ENCODE results near the gene FOXN4. TPM values are rescaled to one million over a fixed set of nuclear protein-coding genes. Genes with fewer than 3 reads are reported as not detected.
A peak's percentile ranks its signal among the peaks of the same experiment; 100 is the strongest.

FOXN4 gene
- total and polyA plus RNA-seq, 10 donors, result 0.05 TPM; not detected in 9

DNA sequence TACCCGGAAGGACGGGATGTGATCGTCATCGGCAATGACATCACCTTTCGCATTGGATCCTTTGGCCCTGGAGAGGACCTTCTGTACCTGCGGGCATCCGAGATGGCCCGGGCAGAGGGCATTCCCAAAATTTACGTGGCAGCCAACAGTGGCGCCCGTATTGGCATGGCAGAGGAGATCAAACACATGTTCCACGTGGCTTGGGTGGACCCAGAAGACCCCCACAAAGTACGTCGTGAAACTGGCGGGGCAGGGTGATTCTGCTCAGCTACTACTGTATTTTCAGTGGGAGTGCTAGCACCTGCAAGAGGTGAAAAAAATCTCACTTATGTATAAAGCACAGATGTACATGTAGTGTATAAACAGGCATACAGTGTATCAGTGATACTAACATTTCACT, 62.9 kb downstream of the FOXN4 start:
- Histone ChIP-seq H3K27me3 (replicated peaks in 1 of 7) (no peaks in the 10 kb centered on the region), H3K4me1 (peaks cover 0 to 12% (median 0%) of the 10 kb centered on the region in 6 donors), H3K36me3 (peaks cover 0 to 94% (median 35%) of the 10 kb centered on the region in 6 donors), H3K27ac (no peak overlapping the region), H3K4me3 (no peak overlapping the region), H3K9me3 (no peaks in the 10 kb centered on the region)
- intact Hi-C loops (cut with DNase I; ENCODE audit: low total_unique reads), result no loop called here
- 91 to 98% (median 96%) methylated on average over 15 of the region's 15 CpGs for WGBS, 5 donors
- TF ChIP-seq POLR2AphosphoS5 (IDR thresholded peaks at IDR 0.05), result no peak
- TF ChIP-seq, protein P1, sequence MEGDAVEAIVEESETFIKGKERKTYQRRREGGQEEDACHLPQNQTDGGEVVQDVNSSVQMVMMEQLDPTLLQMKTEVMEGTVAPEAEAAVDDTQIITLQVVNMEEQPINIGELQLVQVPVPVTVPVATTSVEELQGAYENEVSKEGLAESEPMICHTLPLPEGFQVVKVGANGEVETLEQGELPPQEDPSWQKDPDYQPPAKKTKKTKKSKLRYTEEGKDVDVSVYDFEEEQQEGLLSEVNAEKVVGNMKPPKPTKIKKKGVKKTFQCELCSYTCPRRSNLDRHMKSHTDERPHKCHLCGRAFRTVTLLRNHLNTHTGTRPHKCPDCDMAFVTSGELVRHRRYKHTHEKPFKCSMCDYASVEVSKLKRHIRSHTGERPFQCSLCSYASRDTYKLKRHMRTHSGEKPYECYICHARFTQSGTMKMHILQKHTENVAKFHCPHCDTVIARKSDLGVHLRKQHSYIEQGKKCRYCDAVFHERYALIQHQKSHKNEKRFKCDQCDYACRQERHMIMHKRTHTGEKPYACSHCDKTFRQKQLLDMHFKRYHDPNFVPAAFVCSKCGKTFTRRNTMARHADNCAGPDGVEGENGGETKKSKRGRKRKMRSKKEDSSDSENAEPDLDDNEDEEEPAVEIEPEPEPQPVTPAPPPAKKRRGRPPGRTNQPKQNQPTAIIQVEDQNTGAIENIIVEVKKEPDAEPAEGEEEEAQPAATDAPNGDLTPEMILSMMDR (IDR thresholded peaks at IDR 0.05 in 8 of 11, conservative IDR thresholded peaks at IDR 0.05 in 3 of 11), result no peak
- TF ChIP-seq POLR2A (IDR thresholded peaks at IDR 0.05), result no peak
- DNase-seq, result peak; percentile 40

DNA sequence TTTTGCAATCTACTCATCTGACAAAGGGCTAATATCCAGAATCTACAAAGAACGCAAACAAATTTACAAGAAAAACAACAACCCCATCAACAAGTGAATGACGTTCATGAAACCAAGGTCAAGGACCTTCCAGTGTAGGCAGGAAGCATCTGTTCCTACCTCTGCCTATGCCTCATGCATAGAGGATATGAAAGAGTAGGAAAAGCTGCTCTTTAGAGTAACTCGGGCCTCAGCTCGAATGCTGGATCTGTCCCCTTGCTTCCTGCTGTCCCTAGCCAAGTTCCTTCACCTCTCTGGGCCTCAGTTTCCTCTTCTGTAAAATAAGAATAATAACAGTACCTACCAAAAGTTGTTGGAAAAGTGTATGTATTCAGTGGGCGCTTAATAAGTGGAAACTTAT, 65.0 kb downstream of the FOXN4 start:
- DNase-seq, result no peak
- 63 to 72% (median 69%) methylated on average over 5 of the region's 5 CpGs for WGBS, 5 donors
- peak in 1 of 3 donors; percentile 83 for TF ChIP-seq POLR2AphosphoS5 (IDR thresholded peaks at IDR 0.05)
- no peak for TF ChIP-seq POLR2A (IDR thresholded peaks at IDR 0.05)
- TF ChIP-seq, protein P1 (IDR thresholded peaks at IDR 0.05 in 8 of 11, conservative IDR thresholded peaks at IDR 0.05 in 3 of 11), result no peak
- H3K4me3 ChIP-seq, result no peak overlapping the region
- peaks cover 0 to 98% (median 52%) of the 10 kb centered on the region in 6 donors for H3K36me3 ChIP-seq
- H3K9me3 ChIP-seq, result no peaks in the 10 kb centered on the region
- H3K4me1 ChIP-seq, result peaks cover 0 to 12% (median 0%) of the 10 kb centered on the region in 6 donors
- intact Hi-C loops (cut with DNase I; ENCODE audit: low total_unique reads), result no loop called here
- no peaks in the 10 kb centered on the region for H3K27me3 ChIP-seq (replicated peaks in 1 of 7)
- peak overlapping the region; percentile 17 to 75 (median 61) for H3K27ac ChIP-seq

DNA sequence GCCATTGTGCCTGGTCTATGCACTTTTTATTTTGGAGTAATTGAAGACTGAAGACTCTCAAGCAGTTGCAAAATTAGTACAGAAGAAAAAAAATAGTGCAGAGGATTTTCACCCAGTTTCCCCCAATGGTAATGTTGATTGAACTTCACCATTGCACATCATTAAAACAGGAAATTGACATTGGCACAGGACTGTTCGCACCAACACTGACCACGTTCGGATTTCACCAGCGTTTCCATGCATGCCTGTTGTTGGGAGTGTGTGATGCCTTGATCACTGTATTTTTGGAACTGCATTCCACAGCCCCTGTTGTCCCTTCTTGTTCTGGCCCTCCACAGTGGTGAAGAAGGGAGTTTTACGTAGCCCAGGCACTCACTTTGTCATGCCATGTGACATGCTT, 67.1 kb downstream of the FOXN4 start:
- 85 to 94% (median 86%) methylated on average over 5 of the region's 5 CpGs for WGBS, 5 donors
- H3K4me1 ChIP-seq, result peaks cover 0 to 12% (median 0%) of the 10 kb centered on the region in 6 donors
- no peaks in the 10 kb centered on the region for H3K27me3 ChIP-seq (replicated peaks in 1 of 7)
- no peak for TF ChIP-seq POLR2A (IDR thresholded peaks at IDR 0.05)
- DNase-seq, result no peak
- intact Hi-C loops (cut with DNase I; ENCODE audit: low total_unique reads), result no loop called here
- H3K27ac ChIP-seq, result no peak overlapping the region
- H3K9me3 ChIP-seq, result no peaks in the 10 kb centered on the region
- H3K36me3 ChIP-seq, result peaks cover 0 to 98% (median 62%) of the 10 kb centered on the region in 6 donors
- no peak overlapping the region for H3K4me3 ChIP-seq

DNA sequence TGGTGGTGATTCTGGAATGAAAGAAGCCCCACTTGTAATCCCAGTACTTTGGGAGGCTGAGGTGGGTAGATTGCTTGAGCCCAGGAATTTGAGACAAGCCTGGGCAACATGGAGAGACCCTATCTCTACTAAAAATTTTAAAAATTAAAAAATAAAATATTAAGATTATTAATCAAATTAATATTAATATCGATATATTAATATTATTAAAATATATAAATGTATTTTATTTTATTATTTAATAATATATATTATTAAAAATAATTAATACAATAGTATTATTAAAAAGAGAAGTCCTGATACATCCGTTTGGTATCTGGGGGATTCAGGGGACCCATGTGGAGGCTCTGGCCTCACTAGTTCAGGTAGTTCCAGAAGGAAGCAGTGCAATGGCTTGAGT, 68.7 kb downstream of the FOXN4 start:
- DNase-seq, result no peak
- intact Hi-C loops (cut with DNase I; ENCODE audit: low total_unique reads), result no loop called here
- TF ChIP-seq, protein P1 (IDR thresholded peaks at IDR 0.05 in 8 of 11, conservative IDR thresholded peaks at IDR 0.05 in 3 of 11), result no peak
- TF ChIP-seq POLR2A (IDR thresholded peaks at IDR 0.05), result no peak
- no peak for TF ChIP-seq POLR2AphosphoS5 (IDR thresholded peaks at IDR 0.05)
- 91 to 100% (median 95%) methylated on average over 2 of the region's 2 CpGs for WGBS, 5 donors
- Histone ChIP-seq H3K9me3 (no peaks in the 10 kb centered on the region), H3K4me1 (peaks cover 0 to 10% (median 0%) of the 10 kb centered on the region in 6 donors), H3K27me3 (replicated peaks in 1 of 7) (no peaks in the 10 kb centered on the region), H3K36me3 (peaks cover 0 to 98% (median 57%) of the 10 kb centered on the region in 6 donors), H3K27ac (no peak overlapping the region), H3K4me3 (no peak overlapping the region)

DNA sequence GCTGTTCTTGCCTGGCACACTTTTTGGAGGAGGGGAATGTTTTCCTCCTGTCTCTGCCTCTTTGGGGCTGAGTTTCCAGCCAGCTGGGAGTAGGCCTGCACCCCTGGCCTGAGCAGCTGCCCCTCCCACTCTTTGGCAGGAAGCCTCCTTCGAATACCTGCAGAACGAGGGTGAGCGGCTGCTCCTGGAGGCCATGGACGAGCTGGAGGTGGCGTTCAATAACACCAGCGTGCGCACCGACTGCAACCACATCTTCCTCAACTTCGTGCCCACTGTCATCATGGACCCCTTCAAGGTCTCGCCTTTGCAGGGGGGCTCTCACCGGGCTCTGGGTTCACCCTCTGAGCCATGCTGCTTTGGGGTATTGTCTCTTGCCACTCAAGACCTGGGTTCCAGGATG, 69.4 kb downstream of the FOXN4 start:
- TF ChIP-seq POLR2AphosphoS5 (IDR thresholded peaks at IDR 0.05), result no peak
- TF ChIP-seq POLR2A (IDR thresholded peaks at IDR 0.05), result no peak
- TF ChIP-seq, protein P1 (IDR thresholded peaks at IDR 0.05 in 8 of 11, conservative IDR thresholded peaks at IDR 0.05 in 3 of 11), result no peak
- DNase-seq, result no peak

More for the DNA sequence above, 69.4 kb downstream of the FOXN4 start:
- Histone ChIP-seq H3K4me3 (no peak overlapping the region), H3K27ac (no peak overlapping the region), H3K4me1 (peaks cover 0 to 3% (median 0%) of the 10 kb centered on the region in 6 donors), H3K27me3 (replicated peaks in 1 of 7) (no peaks in the 10 kb centered on the region), H3K36me3 (peaks cover 0 to 98% (median 59%) of the 10 kb centered on the region in 6 donors), H3K9me3 (no peaks in the 10 kb centered on the region)
- WGBS, 5 donors, result 91 to 94% (median 92%) methylated on average over 11 of the region's 11 CpGs
- intact Hi-C loops (cut with DNase I; ENCODE audit: low total_unique reads), result no loop called here

Measured in spleen (tissue), 11 donors.